Neural progenitor cell (in vitro differentiated cells): ENCODE data around the gene USP53. TPM values are rescaled to one million over a fixed set of nuclear protein-coding genes. Genes with fewer than 3 reads are reported as not detected.
A peak's percentile ranks its signal among the peaks of the same experiment; 100 is the strongest.
"Not testable (repeated sequence)": the region's sequence is repeated elsewhere in the genome, so short reads cannot be mapped to it uniquely, and the experiment has no call there.

Source experiments
- DNase-seq: peaks from one replicate; pipeline ENCODE4 v3.0.0-alpha.2; 2016; ENCODE audit warnings: low spot score
- H2AFZ ChIP-seq: fragments of 200-600 bp; sonication (generic); replicated peaks from 2 replicates; pipeline ENCODE4 v1.6.1; 2016; ENCODE audit warnings: antibody characterized with exemption
- H3F3A ChIP-seq: fragments of 200-600 bp; sonication (generic); 2 replicates; pipeline ENCODE4 v1.6.1; 2016; ENCODE audit warnings: antibody characterized with exemption, low read depth
- H3K27ac ChIP-seq: fragments of 200-600 bp; sonication (generic); 2 replicates; pipeline ENCODE4 v1.5.1; 2016; ENCODE audit warnings: mild to moderate bottlenecking
- H3K27me3 ChIP-seq: fragments of 200-600 bp; sonication (generic); 2 replicates; pipeline ENCODE4 v1.6.1; 2016; ENCODE audit warnings: mild to moderate bottlenecking, moderate library complexity
- H3K36me3 ChIP-seq: fragments of 200-600 bp; sonication (generic); 2 replicates; pipeline ENCODE4 v1.5.1; 2016
- H3K4me1 ChIP-seq: fragments of 200-600 bp; sonication (generic); 2 replicates; pipeline ENCODE4 v1.6.1; 2016; ENCODE audit warnings: mixed run types
- H3K4me2 ChIP-seq: fragments of 200-600 bp; sonication (generic); 2 replicates; pipeline ENCODE4 v1.6.1; 2016
- H3K4me3 ChIP-seq: fragments of 200-600 bp; sonication (generic); 2 replicates; pipeline ENCODE4 v1.5.1; 2016
- H3K79me2 ChIP-seq: fragments of 200-600 bp; sonication (generic); 2 replicates; pipeline ENCODE4 v1.6.1; 2016; ENCODE audit warnings: low read depth
- H3K9ac ChIP-seq: fragments of 200-600 bp; sonication (generic); 2 replicates; pipeline ENCODE4 v1.6.1; 2016
- H3K9me3 ChIP-seq: fragments of 200-600 bp; sonication (generic); 2 replicates; pipeline ENCODE4 v1.5.1; 2016; ENCODE audit warnings: low read depth
- H4K20me1 ChIP-seq: fragments of 200-600 bp; sonication (generic); 2 replicates; pipeline ENCODE4 v1.6.1; 2016; ENCODE audit warnings: low read depth
- H3K27ac Mint-ChIP-seq: 3 replicates; pipeline ENCODE4 v1.8.0; 2021; ENCODE audit warnings: mixed read lengths
- H3K27me3 Mint-ChIP-seq: 2 replicates; pipeline ENCODE4 v1.8.0; 2022; ENCODE audit warnings: low read depth, mild to moderate bottlenecking, inconsistent platforms, moderate library complexity, mixed read lengths; ENCODE audit not compliant: insufficient read depth
- H3K36me3 Mint-ChIP-seq: 3 replicates; pipeline ENCODE4 v1.8.0; 2021; ENCODE audit warnings: mixed read lengths
- H3K4me1 Mint-ChIP-seq: 3 replicates; pipeline ENCODE4 v1.8.0; 2021; ENCODE audit warnings: mixed read lengths
- H3K4me3 Mint-ChIP-seq: 3 replicates; pipeline ENCODE4 v1.8.0; 2021; ENCODE audit warnings: mild to moderate bottlenecking, moderate library complexity, mixed read lengths
- H3K9me3 Mint-ChIP-seq: 3 replicates; pipeline ENCODE4 v1.8.0; 2020; ENCODE audit warnings: mixed read lengths
- EZH2 ChIP-seq: fragments of 200-600 bp; sonication (generic); IDR thresholded peaks from 2 replicates; pipeline ENCODE4 v1.6.1; 2017; ENCODE audit warnings: antibody characterized with exemption, mild to moderate bottlenecking, moderate library complexity
- EZH2phosphoT487 ChIP-seq: fragments of 200-600 bp; sonication (generic); IDR thresholded peaks from 2 replicates; pipeline ENCODE4 v1.6.1; 2017; ENCODE audit warnings: antibody characterized with exemption
- total RNA-seq: library from RNA; depleted of rRNA; stranded (reverse); fragments of >200 nt; gene quantifications from 2 replicates; pipeline ENCODE4 v1.2.3, GENCODE V29; 2015; ENCODE audit warnings: low replicate concordance
- TF ChIP-seq, protein P1 (sequence below): fragments of 200-600 bp; sonication (generic); IDR thresholded peaks from 2 replicates; pipeline ENCODE4 v1.5.1; 2017; ENCODE audit warnings: antibody characterized with exemption, mild to moderate bottlenecking

Gene USP53
- total RNA-seq, 1 donor from 2014 or later: 38.7 TPM

DNA sequence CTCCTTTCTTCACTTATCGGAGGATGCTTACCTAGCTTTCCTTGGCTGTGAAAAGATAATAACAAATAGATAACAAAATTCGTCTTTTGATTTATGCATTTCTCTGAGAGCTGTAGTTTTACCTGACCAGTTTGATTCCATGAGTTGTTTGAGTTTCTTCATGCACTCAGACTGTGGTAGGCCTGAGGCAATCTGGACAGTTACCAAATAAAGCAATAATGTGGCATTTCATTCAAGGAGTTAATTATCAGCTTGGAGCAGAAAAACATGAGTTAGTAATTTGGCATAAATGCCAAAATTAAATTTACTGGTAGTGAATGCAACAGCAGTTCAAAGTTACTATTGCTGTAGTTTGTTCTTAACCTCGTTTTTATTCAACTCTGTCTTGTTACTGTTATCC, 56.0 kb downstream of the USP53 start:
- Histone ChIP-seq H3K4me1 (no peaks in the 10 kb centered on the region), H3K9ac (no peak overlapping the region), H3K79me2 (no peaks in the 10 kb centered on the region), H4K20me1 (no peaks in the 10 kb centered on the region), H3K4me3 (no peak overlapping the region), H2AFZ (no peak overlapping the region), H3K36me3 (no peaks in the 10 kb centered on the region), H3F3A (no peaks in the 10 kb centered on the region), H3K9me3 (no peaks in the 10 kb centered on the region), H3K27ac (no peak overlapping the region), H3K27me3 (no peaks in the 10 kb centered on the region), H3K4me2 (no peak overlapping the region)
- no peak overlapping the region for H3K27ac Mint-ChIP-seq
- H3K4me1 Mint-ChIP-seq: no peaks in the 10 kb centered on the region
- no peaks in the 10 kb centered on the region for H3K27me3 Mint-ChIP-seq
- DNase-seq: no peak
- H3K36me3 Mint-ChIP-seq: peaks cover 2% of the 10 kb centered on the region
- H3K4me3 Mint-ChIP-seq: no peak overlapping the region
- H3K9me3 Mint-ChIP-seq: no peaks in the 10 kb centered on the region
- TF ChIP-seq EZH2phosphoT487 (no peak), EZH2 (no peak)
- TF ChIP-seq, protein P1, sequence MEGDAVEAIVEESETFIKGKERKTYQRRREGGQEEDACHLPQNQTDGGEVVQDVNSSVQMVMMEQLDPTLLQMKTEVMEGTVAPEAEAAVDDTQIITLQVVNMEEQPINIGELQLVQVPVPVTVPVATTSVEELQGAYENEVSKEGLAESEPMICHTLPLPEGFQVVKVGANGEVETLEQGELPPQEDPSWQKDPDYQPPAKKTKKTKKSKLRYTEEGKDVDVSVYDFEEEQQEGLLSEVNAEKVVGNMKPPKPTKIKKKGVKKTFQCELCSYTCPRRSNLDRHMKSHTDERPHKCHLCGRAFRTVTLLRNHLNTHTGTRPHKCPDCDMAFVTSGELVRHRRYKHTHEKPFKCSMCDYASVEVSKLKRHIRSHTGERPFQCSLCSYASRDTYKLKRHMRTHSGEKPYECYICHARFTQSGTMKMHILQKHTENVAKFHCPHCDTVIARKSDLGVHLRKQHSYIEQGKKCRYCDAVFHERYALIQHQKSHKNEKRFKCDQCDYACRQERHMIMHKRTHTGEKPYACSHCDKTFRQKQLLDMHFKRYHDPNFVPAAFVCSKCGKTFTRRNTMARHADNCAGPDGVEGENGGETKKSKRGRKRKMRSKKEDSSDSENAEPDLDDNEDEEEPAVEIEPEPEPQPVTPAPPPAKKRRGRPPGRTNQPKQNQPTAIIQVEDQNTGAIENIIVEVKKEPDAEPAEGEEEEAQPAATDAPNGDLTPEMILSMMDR: no peak

DNA sequence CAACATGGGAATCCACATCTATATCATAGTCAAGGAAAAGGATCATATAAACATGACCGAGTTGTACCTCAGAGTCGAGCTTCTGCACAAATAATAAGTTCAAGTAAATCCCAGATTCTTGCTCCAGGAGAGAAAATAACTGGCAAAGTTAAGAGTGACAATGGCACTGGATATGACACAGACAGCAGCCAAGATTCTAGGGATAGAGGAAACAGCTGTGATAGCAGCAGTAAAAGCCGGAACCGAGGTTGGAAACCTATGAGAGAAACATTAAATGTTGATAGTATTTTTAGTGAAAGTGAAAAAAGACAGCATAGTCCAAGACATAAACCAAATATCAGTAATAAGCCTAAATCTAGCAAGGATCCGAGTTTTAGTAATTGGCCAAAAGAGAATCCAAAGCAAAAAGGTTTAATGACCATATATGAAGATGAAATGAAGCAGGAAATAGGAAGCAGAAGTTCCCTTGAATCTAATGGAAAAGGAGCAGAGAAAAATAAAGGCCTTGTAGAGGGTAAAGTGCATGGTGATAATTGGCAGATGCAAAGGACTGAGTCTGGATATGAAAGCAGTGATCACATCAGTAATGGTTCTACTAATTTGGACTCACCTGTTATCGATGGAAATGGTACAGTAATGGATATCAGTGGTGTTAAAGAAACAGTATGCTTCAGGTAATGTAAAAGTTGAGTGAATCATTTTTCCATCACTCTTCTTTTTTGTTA, 59.0 kb downstream of the USP53 start:
- Histone ChIP-seq H3K27me3 (no peaks in the 10 kb centered on the region), H3K27ac (no peak overlapping the region), H3K9ac (no peak overlapping the region), H3F3A (no peaks in the 10 kb centered on the region), H2AFZ (no peak overlapping the region), H3K4me1 (no peaks in the 10 kb centered on the region), H3K4me2 (no peak overlapping the region), H3K79me2 (no peaks in the 10 kb centered on the region), H3K4me3 (no peak overlapping the region), H4K20me1 (no peaks in the 10 kb centered on the region), H3K9me3 (no peaks in the 10 kb centered on the region), H3K36me3 (no peaks in the 10 kb centered on the region)
- H3K9me3 Mint-ChIP-seq: no peaks in the 10 kb centered on the region
- TF ChIP-seq EZH2 (no peak), EZH2phosphoT487 (no peak)
- TF ChIP-seq, protein P1: no peak
- H3K4me3 Mint-ChIP-seq: no peak overlapping the region
- H3K27ac Mint-ChIP-seq: no peak overlapping the region
- DNase-seq: no peak
- no peaks in the 10 kb centered on the region for H3K4me1 Mint-ChIP-seq
- H3K36me3 Mint-ChIP-seq: peaks cover 2% of the 10 kb centered on the region
- no peaks in the 10 kb centered on the region for H3K27me3 Mint-ChIP-seq

DNA sequence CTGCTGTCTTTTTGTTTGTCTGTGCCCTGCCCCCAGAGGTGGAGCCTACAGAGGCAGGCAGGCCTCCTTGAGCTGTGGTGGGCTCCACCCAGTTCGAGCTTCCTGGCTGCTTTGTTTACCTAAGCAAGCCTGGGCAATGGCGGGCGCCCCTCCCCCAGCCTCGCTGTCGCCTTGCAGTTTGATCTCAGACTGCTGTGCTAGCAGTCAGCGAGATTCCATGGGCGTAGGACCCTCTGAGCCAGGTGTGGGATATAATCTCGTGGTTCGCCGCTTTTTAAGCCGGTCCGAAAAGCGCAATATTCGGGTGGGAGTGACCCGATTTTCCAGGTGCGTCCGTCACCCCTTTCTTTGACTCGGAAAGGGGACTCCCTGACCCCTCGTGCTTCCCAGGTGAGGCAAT, 67.0 kb downstream of the USP53 start:
- not testable (repeated sequence) for H3K9me3 Mint-ChIP-seq, H3K27me3 ChIP-seq, H3K4me1 Mint-ChIP-seq, H3K4me1 ChIP-seq, H3K9ac ChIP-seq, H4K20me1 ChIP-seq, H3K27ac ChIP-seq, H3F3A ChIP-seq, H3K36me3 ChIP-seq, H3K9me3 ChIP-seq, DNase-seq, H3K27ac Mint-ChIP-seq, H3K79me2 ChIP-seq, H3K4me3 Mint-ChIP-seq, H3K27me3 Mint-ChIP-seq, H3K36me3 Mint-ChIP-seq
- H3K4me2 ChIP-seq: peak overlapping the region; percentile 66
- H3K4me3 ChIP-seq: peak overlapping the region; percentile 36
- peak overlapping the region; percentile 85 for H2AFZ ChIP-seq

DNA sequence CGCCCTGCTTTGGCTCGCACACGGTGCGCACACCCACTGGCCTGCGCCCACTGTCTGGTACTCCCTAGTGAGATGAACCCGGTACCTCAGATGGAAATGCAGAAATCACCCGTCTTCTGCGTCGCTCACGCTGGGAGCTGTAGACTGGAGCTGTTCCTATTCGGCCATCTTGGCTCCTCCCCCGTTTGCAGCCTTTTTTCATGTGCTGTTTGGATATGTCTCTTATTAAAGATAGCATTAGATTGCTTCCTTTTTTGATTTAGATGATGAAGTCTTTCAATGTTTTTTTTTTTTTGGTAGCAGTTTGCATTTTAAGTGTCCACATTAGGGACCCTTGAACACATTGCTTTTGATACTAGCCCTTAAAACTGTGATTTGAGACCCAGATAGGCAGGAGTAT, 67.4 kb downstream of the USP53 start:
- H2AFZ ChIP-seq: peak overlapping the region; percentile 85
- H4K20me1 ChIP-seq, H3K36me3 Mint-ChIP-seq, H3K4me3 Mint-ChIP-seq, H3F3A ChIP-seq, DNase-seq, H3K9me3 Mint-ChIP-seq, H3K4me1 ChIP-seq, H3K27me3 ChIP-seq, H3K36me3 ChIP-seq, H3K27ac ChIP-seq, H3K79me2 ChIP-seq, H3K9ac ChIP-seq, H3K27me3 Mint-ChIP-seq, H3K9me3 ChIP-seq, H3K4me1 Mint-ChIP-seq, H3K27ac Mint-ChIP-seq: not testable (repeated sequence)
- peak overlapping the region; percentile 66 for H3K4me2 ChIP-seq
- peak overlapping the region; percentile 36 for H3K4me3 ChIP-seq
